ENCODE data around the gene USPL1.

Gene USPL1

GRCh38 chr13:30664689-30665275 is 47.1 kb downstream of the USPL1 start:
- DNase-seq: no peak

DNA sequence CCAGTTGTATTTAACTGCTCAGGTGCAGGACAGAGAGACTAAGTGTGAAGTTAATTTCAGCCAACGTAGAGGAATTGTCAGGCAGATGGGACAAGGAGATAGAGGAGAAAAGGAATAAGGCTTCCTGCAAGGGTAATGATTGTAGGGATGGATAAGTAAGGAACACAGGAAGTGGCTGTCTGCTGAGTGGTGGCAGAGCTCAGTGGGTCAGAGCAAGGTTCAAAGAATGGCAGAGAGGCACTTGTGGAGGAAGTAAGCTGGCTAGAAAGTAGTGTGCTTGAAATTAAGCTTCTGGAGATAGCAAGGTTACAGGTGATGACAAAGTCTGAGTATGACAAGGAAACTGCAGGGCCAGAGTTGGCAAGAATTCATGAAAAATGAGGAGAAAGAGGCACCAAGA is 47.9 kb downstream of the USPL1 start:
- no peak for DNase-seq

DNA sequence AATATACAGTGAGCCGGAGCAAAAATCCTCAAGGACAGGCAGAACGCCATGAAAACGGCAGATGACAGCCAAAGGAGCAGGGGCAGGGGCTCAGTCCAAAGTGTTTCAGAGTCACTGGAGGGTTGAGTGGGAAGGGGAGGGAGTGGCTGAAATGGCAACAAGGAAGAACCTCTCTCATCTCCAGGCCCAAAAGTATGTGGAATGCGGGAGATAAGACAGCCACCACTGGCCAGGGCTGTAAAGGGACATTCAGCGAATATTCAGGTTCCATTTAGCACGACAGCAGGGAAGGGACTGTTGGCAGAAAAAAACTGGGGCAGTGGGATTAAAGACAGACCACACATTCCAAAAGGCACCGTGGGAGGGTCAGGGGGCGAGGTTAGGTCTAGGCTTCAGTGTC is 48.4 kb downstream of the USPL1 start:
- no peak for DNase-seq

DNA sequence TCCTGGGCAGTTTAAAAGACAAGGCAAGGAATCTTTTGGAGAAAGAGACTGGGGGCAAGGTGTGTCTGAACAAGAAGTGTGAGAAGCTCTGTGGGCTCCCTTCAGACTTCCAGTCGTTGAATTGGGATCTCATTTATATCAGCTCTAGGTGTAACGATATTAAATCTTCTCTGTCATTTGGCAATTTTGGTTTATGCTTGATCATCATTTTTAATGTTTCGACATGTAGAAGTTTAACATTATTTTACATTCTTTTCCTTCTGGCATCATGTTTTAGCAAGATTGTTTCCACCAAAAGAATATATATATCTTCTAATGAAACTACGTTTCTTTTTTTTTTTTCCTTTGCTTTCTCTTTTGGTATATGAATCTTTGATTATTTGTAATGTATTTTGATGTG is 49.3 kb downstream of the USPL1 start:
- DNase-seq: no peak

DNA sequence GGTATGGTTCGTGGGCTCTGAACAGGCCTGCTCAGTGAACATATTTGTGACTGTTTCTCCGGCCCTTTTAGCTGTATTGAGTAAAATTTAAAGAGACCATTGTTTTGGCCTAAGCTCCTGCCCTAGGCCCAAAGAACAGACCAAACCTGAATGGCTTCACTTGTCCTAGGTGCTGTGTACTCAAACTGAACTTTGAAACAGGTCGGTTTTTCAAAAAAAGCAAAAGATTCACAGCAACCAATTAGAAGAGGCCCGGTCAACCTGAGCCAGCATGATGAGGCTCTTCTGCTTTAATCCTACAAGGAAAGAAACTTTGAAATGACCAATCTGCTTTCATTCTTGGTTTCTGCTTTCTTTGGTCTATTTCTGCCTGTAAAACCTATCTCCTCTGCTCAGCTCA is 50.6 kb downstream of the USPL1 start:
- DNase-seq: no peak

DNA sequence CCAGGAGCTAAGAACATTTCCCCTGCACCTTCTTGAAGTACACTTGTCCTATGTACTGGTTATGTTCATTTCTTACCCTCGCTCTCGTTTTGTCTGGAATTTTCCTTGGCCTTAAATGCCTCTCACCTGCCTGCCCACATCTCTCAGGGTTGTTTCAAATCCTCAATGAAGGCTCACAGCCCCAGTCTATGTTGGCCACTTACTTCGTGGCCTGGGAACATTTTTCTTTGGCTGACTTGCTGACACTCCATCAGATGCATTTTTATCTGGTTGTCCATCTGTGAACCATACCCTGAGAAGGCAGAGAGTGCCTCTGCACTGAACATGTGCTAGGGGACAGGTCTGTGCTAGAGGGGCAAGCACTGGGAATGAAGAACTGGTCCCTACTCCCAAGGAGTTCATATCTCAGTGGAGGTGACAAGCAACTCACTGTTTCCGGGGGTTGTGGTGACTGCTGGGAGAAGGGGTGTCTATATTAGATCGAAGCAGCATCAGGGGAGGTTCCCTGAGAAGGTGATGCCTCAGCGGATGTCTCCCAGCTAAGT is 53.6 kb downstream of the USPL1 start:
- no peak for DNase-seq

GRCh38 chr13:30673669-30674521 is 56.2 kb downstream of the USPL1 start:
- DNase-seq: peak; percentile 95 to 96

DNA sequence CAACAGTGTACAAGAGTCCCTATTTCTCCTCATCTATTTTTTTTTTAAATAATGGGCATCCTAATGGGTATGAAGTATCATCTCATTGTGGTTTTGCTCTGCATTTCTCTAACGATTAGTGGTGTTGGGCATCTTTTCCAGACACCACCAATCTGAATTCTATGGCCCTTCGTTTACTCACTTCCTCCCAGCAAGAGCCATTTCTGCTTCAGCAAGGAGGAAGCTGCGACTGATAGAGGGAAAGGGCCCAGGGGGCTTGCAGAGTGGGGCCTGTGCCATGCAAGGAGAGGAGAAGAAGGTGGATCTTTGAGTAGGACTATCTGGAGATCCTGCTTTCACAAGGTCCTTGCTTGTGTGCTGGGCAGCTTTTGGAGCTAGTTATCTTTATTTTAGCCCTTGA is 58.0 kb downstream of the USPL1 start:
- no peak for DNase-seq

DNA sequence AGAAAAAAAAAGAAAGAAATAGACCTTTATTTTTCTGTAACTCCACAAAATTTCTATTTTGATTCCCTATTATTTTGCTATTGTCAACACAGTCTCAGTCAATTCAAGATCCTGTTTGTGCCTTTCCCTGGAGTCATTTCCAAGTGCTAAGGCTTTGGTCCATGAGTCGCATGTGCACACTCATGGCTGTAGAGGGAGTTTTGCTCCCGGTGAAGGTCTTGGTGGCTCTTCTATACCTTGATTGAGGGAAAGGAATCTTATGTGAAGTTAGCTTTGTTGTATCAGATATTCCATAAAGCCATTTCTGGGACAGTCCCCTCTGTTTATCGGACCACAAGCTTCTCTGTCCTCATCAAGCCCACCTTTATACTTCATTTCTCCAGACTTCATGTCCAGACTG is 59.0 kb downstream of the USPL1 start:
- peak in 1 of 2 experiments; percentile 21 for DNase-seq

GRCh38 chr13:30679483-30680330 is 62.0 kb downstream of the USPL1 start:
- DNase-seq: peak; percentile 73 to 85

GRCh38 chr13:30681843-30682242 is 64.1 kb downstream of the USPL1 start:
- peak; percentile 94 to 95 for DNase-seq

- DNase-seq: no peak
Measured at GRCh38 chr13:30685320-30685859, 67.7 kb downstream of the USPL1 start.

GRCh38 chr13:30685987-30686386 is 68.3 kb downstream of the USPL1 start:
- DNase-seq: no peak

GRCh38 chr13:30687601-30688000 is 69.9 kb downstream of the USPL1 start:
- DNase-seq: no peak

GRCh38 chr13:30689752-30690151 is 72.0 kb downstream of the USPL1 start:
- DNase-seq: no peak

GRCh38 chr13:30690282-30691188 is 72.8 kb downstream of the USPL1 start:
- peak; percentile 82 to 89 for DNase-seq

DNA sequence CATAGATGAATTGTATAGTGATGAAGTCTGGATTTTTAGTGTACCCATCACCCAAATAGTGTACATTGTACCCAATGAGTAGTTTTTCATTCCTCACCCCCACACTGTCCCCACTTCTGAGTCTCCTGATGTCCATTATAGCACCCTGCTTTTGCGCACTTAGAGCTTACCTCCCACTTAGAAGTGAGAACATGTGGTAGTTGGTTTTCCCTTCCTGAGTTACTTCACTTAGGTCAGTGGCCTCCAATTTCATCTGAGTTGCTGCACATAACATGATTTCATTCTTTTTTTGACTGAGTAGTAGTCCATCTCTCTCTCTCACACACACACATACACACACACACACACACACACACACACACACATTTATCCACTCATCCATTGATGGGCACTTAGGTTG is 74.4 kb downstream of the USPL1 start:
- no peak for DNase-seq

DNA sequence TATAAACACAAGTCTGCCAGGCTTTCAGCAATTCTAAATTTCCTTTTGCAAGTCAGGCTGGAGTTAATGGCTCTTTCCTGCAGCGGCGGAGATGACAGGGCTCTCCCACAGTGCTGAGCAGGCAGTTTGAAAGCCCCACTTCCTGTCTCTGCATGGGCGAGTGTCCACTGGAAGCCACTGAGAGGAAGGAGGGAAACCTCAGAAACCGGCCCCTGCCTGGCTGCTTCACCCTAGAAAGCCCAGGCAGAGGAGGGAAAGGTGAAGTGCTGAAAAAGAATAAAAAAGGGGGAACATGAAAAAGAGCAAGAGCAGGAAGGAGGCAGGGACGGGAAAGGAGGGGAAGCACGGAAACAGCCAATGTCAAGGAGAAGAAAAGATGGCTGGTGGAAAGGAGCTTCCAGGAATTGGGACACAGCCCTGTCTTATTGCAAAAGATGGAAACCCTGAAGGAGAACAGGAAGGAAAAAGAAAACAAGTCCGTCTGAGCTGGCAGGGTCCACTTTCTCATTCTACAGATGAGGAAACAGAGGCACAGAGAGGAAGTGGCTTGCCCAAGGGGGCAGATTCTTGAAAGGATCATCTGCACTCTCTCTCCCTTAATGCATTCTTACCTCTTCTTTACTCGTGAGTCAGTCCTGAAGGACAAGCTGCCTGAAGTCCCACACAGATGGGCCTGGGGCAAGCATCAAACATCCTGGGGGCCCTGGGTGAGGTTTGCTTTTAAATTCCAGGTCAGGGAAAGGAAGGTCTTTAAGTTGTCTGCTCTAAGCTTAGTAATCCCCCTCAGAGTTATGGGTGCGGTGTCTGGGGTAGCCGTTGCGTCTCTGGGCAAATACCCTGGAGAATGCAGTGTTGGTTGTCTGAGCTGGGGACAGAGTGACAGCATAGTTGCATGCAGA is 78.8 kb downstream of the USPL1 start:
- peak; percentile 79 to 86 for DNase-seq

- no peak for DNase-seq
Measured at GRCh38 chr13:30697177-30697953, 79.6 kb downstream of the USPL1 start.

GRCh38 chr13:30697996-30698401 is 80.3 kb downstream of the USPL1 start:
- no peak for DNase-seq

Measured in AML-193 (cell line).